NK-92 (cell line): ENCODE results near the gene LRRC59.
"Not testable (repeated sequence)": the region's sequence is repeated elsewhere in the genome, so short reads cannot be mapped to it uniquely, and the experiment has no call there.

Experiments
- DNase-seq: peaks from one replicate; lab custom pipeline; 2025; ENCODE audit not compliant: unreplicated experiment; lab: John Stamatoyannopoulos, UW

The LRRC59 gene

GRCh38 chr17:50424996-50425681, 27.8 kb upstream of the LRRC59 start:
- no peak for DNase-seq

- no peak for DNase-seq
These were observed 27.1 kb upstream of the LRRC59 start for GRCh38 chr17:50424246-50424995.

- DNase-seq, result no peak
These were observed 26.3 kb upstream of the LRRC59 start for GRCh38 chr17:50423553-50424159.

DNA sequence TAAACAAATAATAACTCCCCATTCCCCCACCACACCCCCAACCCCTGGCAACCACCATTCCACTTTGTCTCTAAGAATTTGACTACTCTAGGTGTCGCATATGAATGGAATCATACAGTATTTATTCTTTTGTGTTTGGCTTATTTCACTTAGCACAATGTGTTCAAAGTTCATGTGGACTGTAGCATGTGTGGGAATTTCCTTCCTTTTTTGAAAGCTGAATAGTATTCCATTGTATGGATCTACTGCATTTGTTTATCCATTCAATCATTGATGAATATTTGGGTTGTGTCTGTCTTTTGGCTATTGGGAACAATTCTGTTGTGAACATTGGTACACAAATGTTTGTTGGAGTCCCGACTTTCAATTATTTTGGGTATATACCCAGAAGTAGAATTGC, 25.4 kb upstream of the LRRC59 start:
- no peak for DNase-seq

DNA sequence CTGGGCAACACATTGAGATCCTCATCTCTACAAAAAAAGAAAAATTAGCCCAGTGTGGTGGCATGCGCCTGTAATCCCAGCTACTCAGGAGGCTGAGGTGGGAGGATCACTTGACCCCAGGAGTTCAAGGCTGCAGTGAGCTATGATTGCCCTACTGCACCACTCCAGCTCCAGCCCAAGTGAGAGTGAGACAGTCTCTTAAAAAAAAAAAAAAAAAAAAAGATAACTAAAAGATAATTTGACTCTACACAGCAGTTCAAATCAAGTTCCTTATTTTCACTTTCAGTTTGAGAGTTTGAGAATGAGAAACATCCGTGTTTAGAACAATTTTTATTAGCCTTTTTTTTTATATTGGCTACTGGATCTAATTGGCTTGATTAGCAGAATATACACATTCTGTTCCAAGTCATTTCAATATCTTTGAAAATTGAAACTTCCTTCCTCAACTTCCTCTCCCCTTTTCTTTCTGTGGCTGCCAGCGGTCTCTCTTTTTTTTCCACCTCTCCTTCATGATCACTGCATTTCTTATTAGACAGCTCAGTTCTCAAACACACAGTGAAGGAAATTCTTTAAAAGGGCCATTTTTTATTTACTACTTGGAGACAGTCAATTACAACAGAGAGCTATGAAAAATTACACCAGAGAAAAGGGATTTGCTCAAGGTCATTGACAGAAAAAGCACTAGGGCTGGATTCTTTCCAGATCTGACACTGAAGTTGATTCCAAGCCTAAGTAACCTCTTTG, 24.2 kb upstream of the LRRC59 start:
- DNase-seq, result no peak

GRCh38 chr17:50420419-50421112, 23.2 kb upstream of the LRRC59 start:
- no peak for DNase-seq

- DNase-seq, result not testable (repeated sequence)
These were observed 22.3 kb upstream of the LRRC59 start for GRCh38 chr17:50419577-50419976.

DNA sequence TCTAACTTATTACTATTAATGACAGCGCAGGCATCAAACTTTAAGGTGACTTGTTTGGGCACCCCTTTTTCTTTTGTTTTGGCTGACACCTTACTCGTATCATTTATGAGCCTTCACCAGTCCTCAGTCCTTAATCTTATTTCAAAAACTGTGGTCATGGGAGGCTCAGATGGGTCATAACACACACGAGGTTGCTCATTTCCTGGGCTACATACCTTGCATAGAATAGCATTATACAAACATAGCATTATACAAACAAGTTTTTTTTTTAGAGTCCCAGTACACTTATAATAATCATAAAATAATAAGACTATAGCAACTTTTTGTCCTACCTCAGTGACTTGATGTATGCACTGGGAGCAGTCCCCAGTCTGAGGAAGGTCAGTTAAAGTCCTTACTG, 17.5 kb upstream of the LRRC59 start:
- no peak for DNase-seq

GRCh38 chr17:50412188-50412732, 14.9 kb upstream of the LRRC59 start:
- no peak for DNase-seq

DNA sequence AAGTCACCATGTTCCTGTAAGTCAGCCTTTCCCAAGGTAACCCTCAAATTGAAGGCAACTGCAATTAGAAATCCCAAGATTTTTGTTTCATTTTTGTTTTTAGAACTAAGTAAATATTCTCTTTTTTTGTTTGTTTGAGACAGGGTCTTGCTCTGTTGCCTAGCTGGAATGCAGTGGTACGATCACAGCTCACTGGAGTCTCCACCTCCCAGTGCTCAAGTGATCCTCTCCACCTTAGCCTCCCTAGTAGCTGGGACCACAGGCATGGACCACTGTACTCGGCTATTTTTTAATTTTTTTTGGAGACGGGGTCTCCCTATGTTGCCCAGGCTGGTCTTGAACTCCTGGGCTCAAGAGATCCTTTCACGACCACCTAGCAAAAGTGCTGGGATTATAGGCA, 10.6 kb upstream of the LRRC59 start:
- DNase-seq, result no peak

- no peak for DNase-seq
These were observed 9.3 kb upstream of the LRRC59 start for GRCh38 chr17:50406578-50406977.

DNA sequence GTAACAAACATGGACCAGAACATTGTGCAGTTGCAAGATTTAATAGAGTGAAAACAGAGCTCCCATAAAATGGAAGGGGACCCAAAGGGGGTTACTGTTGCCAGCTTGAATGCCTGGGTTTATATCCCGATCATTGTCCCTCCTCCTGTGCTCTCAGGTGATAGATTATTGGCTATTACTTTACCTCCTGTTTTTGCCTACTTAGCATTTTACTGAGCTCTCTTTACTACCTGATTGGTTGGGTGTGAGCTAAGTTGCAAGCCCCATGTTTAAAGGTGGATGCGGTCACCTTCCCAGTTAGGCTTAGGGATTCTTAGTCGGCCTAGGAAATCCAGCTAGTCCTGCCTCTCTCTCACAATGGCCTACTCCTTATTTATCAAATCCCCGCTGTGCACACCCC, 8.0 kb upstream of the LRRC59 start:
- not testable (repeated sequence) for DNase-seq

GRCh38 chr17:50399591-50399990, 2.3 kb upstream of the LRRC59 start:
- DNase-seq, result not testable (repeated sequence)

- not testable (repeated sequence) for DNase-seq
These were observed 1.3 kb upstream of the LRRC59 start for GRCh38 chr17:50398672-50399071.

DNA sequence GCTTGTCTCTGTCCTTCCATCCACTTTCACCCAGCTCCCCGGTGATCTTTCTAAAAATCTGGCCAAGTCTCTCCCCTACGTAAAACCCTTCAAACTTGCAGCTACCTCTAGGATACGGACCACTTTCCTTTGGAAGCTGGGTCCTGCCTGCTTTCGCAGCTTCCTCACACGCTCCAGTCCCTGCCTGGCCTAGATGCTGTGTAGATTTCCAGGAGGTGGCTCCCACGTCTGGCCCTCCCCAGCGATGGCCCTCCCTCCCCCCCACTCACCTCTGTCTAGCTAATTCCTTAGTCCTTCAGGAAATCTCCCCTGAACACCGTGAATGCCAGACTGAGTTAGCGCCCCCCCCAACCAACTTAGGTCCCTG, 579 bp upstream of the LRRC59 start:
- no peak for DNase-seq

DNA sequence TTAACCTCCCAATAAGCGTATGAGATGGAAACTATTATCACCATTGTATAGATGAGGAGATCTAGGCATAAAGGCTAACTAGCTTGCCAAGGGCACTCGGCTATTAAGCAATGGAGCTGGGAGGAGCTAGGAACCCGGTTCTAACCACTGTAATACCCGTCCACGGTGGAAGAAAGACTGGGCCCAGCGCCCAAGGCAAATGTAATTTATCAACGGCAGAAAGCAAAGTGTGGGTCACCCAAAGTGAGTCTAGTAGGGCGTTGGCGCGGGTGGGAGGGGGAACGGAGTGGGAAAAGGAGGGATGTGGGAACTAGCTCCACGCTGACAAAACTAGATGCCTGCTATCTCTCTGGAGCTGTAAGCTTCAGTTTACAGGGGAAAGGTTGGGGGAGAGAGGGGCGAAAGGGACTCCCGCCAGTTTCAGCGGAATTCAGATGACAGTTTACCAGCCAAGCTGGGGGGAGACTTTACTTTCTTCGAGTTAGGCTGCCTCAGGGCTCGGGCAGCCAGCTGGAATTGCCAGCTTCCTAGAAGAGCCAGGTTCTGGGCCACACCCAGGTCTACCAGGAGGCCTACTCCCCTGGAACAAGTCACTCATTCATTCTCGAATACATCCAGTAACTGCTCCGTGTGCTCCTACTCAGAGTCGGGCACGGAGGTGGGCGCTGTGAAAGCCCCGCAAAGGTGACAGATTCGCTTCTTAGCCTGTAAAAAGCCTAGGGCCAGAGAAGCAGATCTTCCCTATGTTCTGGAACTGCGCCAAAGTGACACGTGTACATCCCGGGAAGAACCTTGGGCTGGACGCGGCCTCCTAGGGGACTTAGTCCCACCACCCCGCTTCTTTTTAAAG, 837 bp downstream of the LRRC59 start:
- no peak for DNase-seq

DNA sequence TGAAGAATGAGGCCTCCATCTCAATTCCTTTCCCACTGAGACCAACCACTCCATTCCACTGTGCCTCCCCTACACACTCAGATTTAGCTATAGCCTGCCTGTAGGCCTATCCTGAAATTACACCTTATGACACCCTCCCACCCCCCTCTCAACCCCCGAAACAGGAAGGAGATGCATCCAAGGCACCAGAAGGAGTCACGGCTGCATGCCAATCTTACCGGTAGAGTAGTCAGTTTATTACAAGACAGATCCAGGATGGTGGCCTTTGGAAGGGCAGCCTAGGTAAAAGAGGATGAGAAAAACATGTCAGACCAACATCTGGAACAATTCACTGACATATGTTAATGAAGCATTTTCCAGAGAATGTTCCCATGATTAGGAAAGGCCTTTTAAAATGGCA, 2.6 kb downstream of the LRRC59 start:
- DNase-seq, result no peak

GRCh38 chr17:50393700-50394099, 3.6 kb downstream of the LRRC59 start:
- DNase-seq, result no peak

GRCh38 chr17:50392621-50393020, 4.7 kb downstream of the LRRC59 start:
- DNase-seq, result no peak

- DNase-seq, result no peak
These were observed 7.8 kb downstream of the LRRC59 start for GRCh38 chr17:50389534-50389933.
